Measurements from ENCODE around the gene OR8K3. TPM values are rescaled to one million over a fixed set of nuclear protein-coding genes. Genes with fewer than 3 reads are reported as not detected.

Gene OR8K3
- total RNA-seq, 1 experiment from 2014 or later, result not detected

- DNase-seq (ENCODE audit: low read depth, low spot score) (no peak), ATAC-seq (no peak)
- Histone ChIP-seq H3K9me3 (ENCODE audit: control insufficient read depth, insufficient read depth, low read depth, low read length) (no peaks in the 10 kb centered on the region), H3K4me3 (ENCODE audit: low read depth in 2 of 2, low read length in 2 of 2) (no peak overlapping the region), H3K27me3 (ENCODE audit: control insufficient read depth, insufficient read depth, low read length) (no peaks in the 10 kb centered on the region), H3K4me1 (ENCODE audit: control insufficient read depth, insufficient read depth, low read length) (no peaks in the 10 kb centered on the region), H3K27ac (ENCODE audit: low read length) (no peak overlapping the region), H3K36me3 (ENCODE audit: control insufficient read depth, insufficient read depth, low read length) (no peaks in the 10 kb centered on the region)
- ChIA-PET CTCF (no interaction called here), POLR2A (no interaction called here)
- intact Hi-C loops (cut with micrococcal nuclease; ENCODE audit: unreplicated experiment), result no loop called here
- no TSS peak for BruUV-seq (replicated peaks)
- no peak for TF ChIP-seq REST (IDR thresholded peaks at IDR 0.05; ENCODE audit: insufficient read depth in 1 of 2, low read depth in 2 of 2, low read length in 1 of 2)
- no peak for TF ChIP-seq CTCF (IDR thresholded peaks at IDR 0.05)
- TF ChIP-seq SIN3A (IDR thresholded peaks at IDR 0.05; ENCODE audit: borderline replicate concordance, insufficient read depth, low read depth, low read length), result no peak
- no peak for TF ChIP-seq POLR2AphosphoS5 (IDR thresholded peaks at IDR 0.05; ENCODE audit: low read depth, low read length)
- no peak for TF ChIP-seq TCF7L2 (IDR thresholded peaks at IDR 0.05; ENCODE audit: low read depth, low read length)
- in situ Hi-C loops (cut with HindIII; ENCODE audit: low pct_unique_long_range_greater_than_20kb, low sequenced_read_pairs), result no loop called here
Measured at GRCh38 chr11:56296898-56297297, 18.0 kb upstream of the OR8K3 start.

GRCh38 chr11:56307836-56308235, 7.1 kb upstream of the OR8K3 start:
- Histone ChIP-seq H3K36me3 (ENCODE audit: control insufficient read depth, insufficient read depth, low read length) (no peaks in the 10 kb centered on the region), H3K27ac (ENCODE audit: low read length) (no peak overlapping the region), H3K4me3 (ENCODE audit: low read depth in 2 of 2, low read length in 2 of 2) (no peak overlapping the region), H3K9me3 (ENCODE audit: control insufficient read depth, insufficient read depth, low read depth, low read length) (no peaks in the 10 kb centered on the region), H3K27me3 (ENCODE audit: control insufficient read depth, insufficient read depth, low read length) (no peaks in the 10 kb centered on the region), H3K4me1 (ENCODE audit: control insufficient read depth, insufficient read depth, low read length) (no peaks in the 10 kb centered on the region)
- POLR2A ChIA-PET, result no interaction called here
- intact Hi-C loops (cut with micrococcal nuclease; ENCODE audit: unreplicated experiment) (no loop called here), in situ Hi-C loops (cut with HindIII; ENCODE audit: low pct_unique_long_range_greater_than_20kb, low sequenced_read_pairs) (no loop called here)
- CTCF ChIA-PET, result no interaction called here
- TF ChIP-seq TCF7L2 (IDR thresholded peaks at IDR 0.05; ENCODE audit: low read depth, low read length), result no peak
- TF ChIP-seq SIN3A (IDR thresholded peaks at IDR 0.05; ENCODE audit: borderline replicate concordance, insufficient read depth, low read depth, low read length), result no peak
- TF ChIP-seq REST (IDR thresholded peaks at IDR 0.05; ENCODE audit: insufficient read depth in 1 of 2, low read depth in 2 of 2, low read length in 1 of 2), result no peak
- no peak for TF ChIP-seq POLR2AphosphoS5 (IDR thresholded peaks at IDR 0.05; ENCODE audit: low read depth, low read length)
- no peak for TF ChIP-seq CTCF (IDR thresholded peaks at IDR 0.05)
- no TSS peak for BruUV-seq (replicated peaks)
- DNase-seq (ENCODE audit: low read depth, low spot score) (no peak), ATAC-seq (no peak)
